Body of pancreas (tissue), 4 donors: ENCODE data around the gene MAGI1.

ENCODE experiments used
- CTCF ChIP-seq, 7 experiments: fragments of 450-650 bp in 4 of 7; fragments of 200-600 bp in 3 of 7; sonication (generic) in 3 of 7; IDR thresholded peaks; one replicate each; pipeline ENCODE4 v1.5.1; 2016 to 2019; ENCODE audit warnings: antibody characterized with exemption in 7 of 7
- POLR2A ChIP-seq, 3 donors: fragments of 450-650 bp; IDR thresholded peaks; one replicate each; pipeline ENCODE4 v1.6.1; 2016; ENCODE audit warnings: antibody characterized with exemption in 3 of 3, mild to moderate bottlenecking in 2 of 3

GRCh38 chr3:66037986-66038369 lies 740 bp downstream of the MAGI1 start:
- TF ChIP-seq POLR2A (IDR thresholded peaks at IDR 0.05) (no peak), CTCF (IDR thresholded peaks at IDR 0.05) (no peak)
